ENCODE results near the gene CDK11A. TPM values are rescaled to one million over a fixed set of nuclear protein-coding genes. Genes with fewer than 3 reads are reported as not detected.
"Not testable (repeated sequence)": the region's sequence is repeated elsewhere in the genome, so short reads cannot be mapped to it uniquely, and the experiment has no call there.

CDK11A gene
- polyA plus RNA-seq, 1 of the 3 experiments (the other 2 are of a cell fraction): 24.0 TPM

DNA sequence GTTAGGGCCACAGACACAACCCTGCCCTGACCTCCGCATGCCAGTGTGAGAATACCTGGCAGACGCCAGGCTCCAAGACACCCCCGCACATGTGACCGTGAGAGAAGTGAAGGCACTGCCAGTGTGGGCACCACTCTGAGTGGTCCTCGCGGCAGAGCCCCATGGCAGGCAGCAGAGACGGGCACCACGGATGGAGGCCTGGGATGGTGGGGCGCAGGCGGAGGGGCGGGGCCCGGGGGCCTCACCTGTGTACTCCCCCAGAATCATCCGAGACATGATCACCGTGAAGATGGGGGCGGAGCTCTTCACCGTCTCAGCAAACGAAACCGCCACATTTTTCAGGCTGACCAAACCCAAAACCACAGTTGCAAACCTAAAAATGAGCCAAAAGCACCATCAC lies 48.9 kb downstream of the CDK11A start:
- DNase-seq; CTCF ChIA-PET; POLR2A ChIA-PET; H3K9ac ChIP-seq; H3K4me3 ChIP-seq (ENCODE audit: low read depth in 2 of 2, low read length in 1 of 2); H3F3A ChIP-seq (replicated peaks; ENCODE audit: insufficient read depth); H3K9me2 ChIP-seq; H3K27me3 ChIP-seq (ENCODE audit: insufficient read depth); H3K4me1 ChIP-seq (ENCODE audit: control insufficient read depth in 1 of 2, insufficient read depth in 2 of 2, low read depth in 1 of 2, low read length in 1 of 2); H3K4me2 ChIP-seq; H3K27ac ChIP-seq (ENCODE audit: low read depth in 2 of 2, low read length in 1 of 2); H4K20me1 ChIP-seq (ENCODE audit: insufficient read depth); H3K9me3 ChIP-seq; H2AFZ ChIP-seq (ENCODE audit: low read depth): not testable (repeated sequence)
- 93% methylated on average over 8 of the region's 18 CpGs for WGBS (ENCODE audit: low lambda C conversion rate)
- peaks cover 0 to 18% of the 10 kb centered on the region in 2 experiments for H3K36me3 ChIP-seq (replicated peaks in 1 of 2; ENCODE audit: control insufficient read depth in 1 of 2, insufficient read depth in 2 of 2, low read length in 1 of 2)
- H3K79me2 ChIP-seq (ENCODE audit: insufficient read depth): peaks cover 30% of the 10 kb centered on the region

- POLR2A ChIA-PET; H3K4me1 ChIP-seq (ENCODE audit: control insufficient read depth in 1 of 2, insufficient read depth in 2 of 2, low read depth in 1 of 2, low read length in 1 of 2); H3K9ac ChIP-seq; H3K9me2 ChIP-seq; H4K20me1 ChIP-seq (ENCODE audit: insufficient read depth); CTCF ChIA-PET; H2AFZ ChIP-seq (ENCODE audit: low read depth); H3K27me3 ChIP-seq (ENCODE audit: insufficient read depth); H3K4me2 ChIP-seq; H3K4me3 ChIP-seq (ENCODE audit: low read depth in 2 of 2, low read length in 1 of 2); H3K9me3 ChIP-seq; H3K27ac ChIP-seq (ENCODE audit: low read depth in 2 of 2, low read length in 1 of 2); H3F3A ChIP-seq (replicated peaks; ENCODE audit: insufficient read depth); DNase-seq: not testable (repeated sequence)
- 91% methylated on average over 10 of the region's 21 CpGs for WGBS (ENCODE audit: low lambda C conversion rate)
- peaks cover 0 to 20% of the 10 kb centered on the region in 2 experiments for H3K36me3 ChIP-seq (replicated peaks in 1 of 2; ENCODE audit: control insufficient read depth in 1 of 2, insufficient read depth in 2 of 2, low read length in 1 of 2)
- H3K79me2 ChIP-seq (ENCODE audit: insufficient read depth): peaks cover 26% of the 10 kb centered on the region
Measured at GRCh38 chr1:1674806-1675205, 49.4 kb downstream of the CDK11A start.

DNA sequence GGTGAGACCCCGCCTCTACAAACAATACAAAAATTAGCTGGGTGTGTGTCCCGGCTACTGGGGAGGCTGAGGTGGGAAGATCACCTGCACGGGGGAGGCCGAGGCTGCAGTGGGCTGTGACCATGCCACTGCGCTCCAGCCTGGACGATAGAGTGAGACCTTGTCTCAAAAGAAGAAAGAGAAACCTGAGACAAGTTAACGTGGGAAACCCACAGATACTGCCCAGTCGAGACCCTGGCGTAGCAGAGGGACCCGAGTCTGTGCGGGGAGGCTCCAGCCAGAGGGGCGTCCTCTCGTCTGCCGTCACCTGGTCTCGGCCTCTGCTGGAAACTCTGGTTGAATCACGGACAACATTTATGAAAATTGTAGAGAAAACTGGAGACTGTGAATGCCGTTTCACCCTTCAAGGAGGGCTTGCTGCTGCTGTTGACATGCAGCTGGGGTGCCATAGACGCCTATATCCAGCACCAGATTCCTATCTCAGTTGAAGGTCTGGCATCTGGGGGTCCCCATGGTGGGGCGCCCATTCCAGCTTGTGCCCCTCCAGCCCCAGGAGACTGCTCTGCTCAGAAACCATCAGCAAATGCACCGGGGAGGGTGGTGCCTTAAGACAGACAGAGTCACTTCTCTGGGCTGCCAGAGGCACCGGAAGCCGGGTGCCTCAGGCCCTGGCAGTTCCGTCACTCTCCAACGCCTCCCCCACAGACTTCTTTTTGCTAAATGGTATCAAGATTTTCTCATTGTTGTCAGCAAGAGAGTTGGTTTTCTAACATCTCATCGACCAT lies 51.8 kb downstream of the CDK11A start:
- CTCF ChIA-PET: no interaction called here
- POLR2A ChIA-PET: no interaction called here
- peaks cover 2% of the 10 kb centered on the region; the same call in 1 of the 2 replicates for H3K79me2 ChIP-seq (ENCODE audit: insufficient read depth)

More for the DNA sequence above, 51.8 kb downstream of the CDK11A start:
- Histone ChIP-seq H3K27ac (ENCODE audit: low read depth in 2 of 2, low read length in 1 of 2) (no peak overlapping the region), H2AFZ (ENCODE audit: low read depth) (no peak overlapping the region), H4K20me1 (ENCODE audit: insufficient read depth) (no peaks in the 10 kb centered on the region), H3K27me3 (ENCODE audit: insufficient read depth) (no peaks in the 10 kb centered on the region), H3K4me2 (no peak overlapping the region), H3K9me3 (no peaks in the 10 kb centered on the region), H3K36me3 (replicated peaks in 1 of 2; ENCODE audit: control insufficient read depth in 1 of 2, insufficient read depth in 2 of 2, low read length in 1 of 2) (peaks cover 0 to 27% of the 10 kb centered on the region in 2 experiments), H3K9me2 (no peaks in the 10 kb centered on the region), H3K4me1 (ENCODE audit: control insufficient read depth in 1 of 2, insufficient read depth in 2 of 2, low read depth in 1 of 2, low read length in 1 of 2) (no peaks in the 10 kb centered on the region; a peak in 1 of 4 replicates), H3K4me3 (ENCODE audit: low read depth in 2 of 2, low read length in 1 of 2) (no peak overlapping the region), H3K9ac (no peak overlapping the region), H3F3A (replicated peaks; ENCODE audit: insufficient read depth) (no peaks in the 10 kb centered on the region)
- DNase-seq: peak; percentile 22
- 95% methylated on average over 23 of the region's 25 CpGs for WGBS (ENCODE audit: low lambda C conversion rate)
- TF ChIP-seq EP300 (IDR thresholded peaks at IDR 0.05; ENCODE audit: borderline replicate concordance in 1 of 2, low read depth in 1 of 2, low read length in 1 of 2) (no peak), RCOR1 (IDR thresholded peaks at IDR 0.05; ENCODE audit: low read length) (no peak), MEF2A (IDR thresholded peaks at IDR 0.05; ENCODE audit: borderline replicate concordance, low read depth) (no peak), FOXM1 (IDR thresholded peaks at IDR 0.05; ENCODE audit: low read depth) (no peak), TEAD4 (IDR thresholded peaks at IDR 0.05; ENCODE audit: borderline replicate concordance, insufficient read depth) (no peak), GATA2 (CRISPR knock-in tag; IDR thresholded peaks at IDR 0.05) (no peak), RFX5 (IDR thresholded peaks at IDR 0.05; ENCODE audit: low read length) (no peak), USF2 (IDR thresholded peaks at IDR 0.05; ENCODE audit: borderline replicate concordance, low read depth, low read length) (no peak), ELF1 (IDR thresholded peaks at IDR 0.05) (no peak)
- TF ChIP-seq, protein P1, sequence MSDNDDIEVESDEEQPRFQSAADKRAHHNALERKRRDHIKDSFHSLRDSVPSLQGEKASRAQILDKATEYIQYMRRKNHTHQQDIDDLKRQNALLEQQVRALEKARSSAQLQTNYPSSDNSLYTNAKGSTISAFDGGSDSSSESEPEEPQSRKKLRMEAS (IDR thresholded peaks at IDR 0.05; ENCODE audit: low read depth): no peak

Data from SK-N-SH (cell line).